HTR-8/SVneo (cell line): ENCODE results near the gene PYDC1.
"Not testable (repeated sequence)": the region's sequence is repeated elsewhere in the genome, so short reads cannot be mapped to it uniquely, and the experiment has no call there.

Source experiments
- DNase-seq: peaks from one replicate; pipeline ENCODE4 v3.0.0; 2011; ENCODE audit warnings: low spot score, mixed read lengths; ENCODE audit not compliant: insufficient read length
- FAIRE-seq: peaks from 2 replicates; lab custom pipeline; 2011; peaks lifted over from hg19 to GRCh38; lab: Jason Lieb, UNC

Gene PYDC1

DNA sequence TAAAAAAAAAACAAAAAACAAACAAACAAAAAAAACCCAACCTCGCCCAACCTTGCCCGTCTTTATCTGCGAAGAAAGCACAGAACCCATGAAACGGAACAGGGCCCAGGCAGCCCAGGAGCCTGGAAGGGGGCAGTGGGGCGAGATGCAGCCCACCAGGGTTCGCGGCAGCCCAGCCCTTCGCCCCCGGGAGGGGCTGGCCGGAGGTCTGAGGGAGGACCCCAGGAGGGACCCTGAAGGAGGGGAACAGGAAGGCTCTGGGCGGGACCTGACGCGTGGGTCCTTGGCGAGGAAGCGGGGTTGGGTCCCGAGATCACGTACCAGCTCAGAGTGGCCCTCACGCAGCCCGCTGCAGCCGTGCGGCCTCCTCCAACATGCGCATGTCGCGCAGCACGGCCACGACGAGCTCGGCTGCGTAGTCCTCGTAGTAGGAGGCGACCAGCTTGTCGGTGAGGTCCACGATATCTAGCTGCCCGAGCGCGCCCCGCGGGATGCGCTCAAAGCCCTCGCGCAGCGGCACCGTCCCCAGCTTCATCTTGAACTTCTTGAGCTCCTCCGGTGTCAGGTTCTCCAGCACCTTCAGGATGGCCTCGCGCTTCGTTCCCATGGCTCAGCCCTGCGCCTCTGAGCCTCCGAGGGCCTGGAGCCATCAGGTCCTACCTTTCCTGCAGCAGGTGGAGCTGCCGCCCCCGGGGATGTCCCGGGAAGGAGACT, at the start of gene PYDC1:
TSS of gene PYDC1 (minus strand) at position 714 of the 714 bp plus-strand sequence. CDS start at position 607, 107 bp downstream.
- DNase-seq (no peak), FAIRE-seq (no peak)

DNA sequence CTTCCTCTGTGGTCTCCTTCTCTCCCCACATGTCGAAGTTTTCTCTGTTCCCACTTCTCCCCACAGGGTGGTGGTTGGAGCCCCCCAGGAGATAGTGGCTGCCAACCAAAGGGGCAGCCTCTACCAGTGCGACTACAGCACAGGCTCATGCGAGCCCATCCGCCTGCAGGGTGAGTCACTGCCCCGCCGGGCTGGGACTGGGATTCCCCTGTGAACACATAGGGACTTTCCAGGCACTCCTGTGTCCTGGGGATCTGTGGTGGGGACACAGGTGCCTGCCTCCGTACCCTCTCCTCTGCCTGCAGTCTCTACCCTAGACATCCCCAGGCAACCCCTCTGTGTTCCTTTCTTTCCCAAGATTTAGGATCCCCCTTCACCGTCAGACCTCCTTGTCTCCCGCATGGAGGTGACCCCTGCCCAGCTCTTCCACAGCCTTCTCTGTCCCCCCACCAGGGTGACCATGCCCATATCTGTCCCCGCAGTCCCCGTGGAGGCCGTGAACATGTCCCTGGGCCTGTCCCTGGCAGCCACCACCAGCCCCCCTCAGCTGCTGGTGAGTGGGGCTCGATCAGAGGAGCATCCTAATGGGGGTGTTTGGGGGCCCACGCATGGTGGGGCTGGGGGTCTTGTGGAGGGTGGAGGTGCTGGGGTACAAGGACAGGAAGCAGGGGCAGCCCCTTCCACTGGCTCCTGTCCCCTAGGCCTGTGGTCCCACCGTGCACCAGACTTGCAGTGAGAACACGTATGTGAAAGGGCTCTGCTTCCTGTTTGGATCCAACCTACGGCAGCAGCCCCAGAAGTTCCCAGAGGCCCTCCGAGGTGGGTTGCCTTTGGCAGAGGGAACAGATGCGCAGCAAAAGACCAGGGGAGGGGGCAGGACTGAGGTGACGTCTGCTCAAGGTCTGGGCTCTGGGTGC, 48.7 kb upstream of the PYDC1 start:
- DNase-seq, result peak; percentile 84
- peak; percentile 9 for FAIRE-seq

GRCh38 chr16:31262084-31262483, 45.1 kb upstream of the PYDC1 start:
- FAIRE-seq (no peak), DNase-seq (no peak)

DNA sequence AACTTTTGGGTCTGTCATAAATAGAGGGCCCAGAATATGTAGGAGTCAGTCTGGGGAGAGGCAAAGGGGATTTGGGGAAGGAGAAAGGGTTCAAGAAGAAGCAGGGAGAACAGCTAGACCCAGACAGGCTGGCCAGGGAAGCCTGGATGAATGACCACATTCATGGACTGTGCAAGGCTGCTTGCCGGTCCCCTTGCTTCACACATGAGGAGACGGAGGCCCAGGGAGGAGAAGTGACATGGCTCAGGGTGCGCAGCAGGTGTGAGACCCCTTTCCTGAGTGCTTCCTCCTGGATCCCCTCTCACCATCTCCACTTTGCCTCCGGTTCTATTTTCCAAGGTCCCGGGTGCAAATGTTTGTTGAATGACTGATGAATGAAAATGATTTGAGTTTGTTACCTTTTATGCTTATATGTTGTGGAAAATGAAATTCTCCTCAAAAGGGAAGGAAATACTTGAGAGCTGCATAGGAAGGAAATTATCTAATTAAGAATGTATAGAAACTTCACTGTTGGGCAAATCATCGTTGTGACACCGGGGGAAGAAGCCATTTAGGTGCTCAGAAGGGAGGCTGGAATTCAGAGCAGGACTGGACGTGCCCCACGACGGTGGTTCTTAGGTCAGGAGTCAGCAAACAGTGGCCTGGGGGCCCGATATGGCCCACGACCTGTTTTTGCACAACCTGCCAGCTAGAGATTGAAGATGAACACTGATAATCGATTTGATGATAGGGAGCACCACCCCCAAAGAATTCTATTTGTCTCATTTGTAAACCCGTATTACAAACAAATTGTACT, 43.4 kb upstream of the PYDC1 start:
- DNase-seq (no peak), FAIRE-seq (no peak)

DNA sequence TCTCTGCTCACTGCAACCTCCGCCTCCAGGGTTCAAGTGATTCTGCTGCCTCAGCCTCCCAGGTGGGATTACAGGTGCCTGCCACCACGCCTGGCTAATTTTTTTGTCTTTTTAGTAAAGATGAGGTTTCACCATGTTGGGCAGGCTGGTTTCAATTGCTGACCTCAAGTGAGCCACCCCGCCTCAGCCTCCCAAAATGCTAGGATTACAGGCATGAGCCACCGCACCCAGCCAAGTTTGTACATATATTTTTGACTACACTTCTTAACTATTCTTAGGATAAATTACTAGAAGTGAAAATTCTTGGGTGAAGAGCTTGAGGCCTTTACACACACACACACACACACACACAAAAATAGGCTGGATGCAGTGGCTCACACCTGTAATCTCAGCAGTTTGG, 41.4 kb upstream of the PYDC1 start:
- no peak for DNase-seq
- FAIRE-seq, result no peak

- FAIRE-seq, result no peak
- no peak for DNase-seq
Observed at GRCh38 chr16:31256466-31256865, 39.5 kb upstream of the PYDC1 start.

DNA sequence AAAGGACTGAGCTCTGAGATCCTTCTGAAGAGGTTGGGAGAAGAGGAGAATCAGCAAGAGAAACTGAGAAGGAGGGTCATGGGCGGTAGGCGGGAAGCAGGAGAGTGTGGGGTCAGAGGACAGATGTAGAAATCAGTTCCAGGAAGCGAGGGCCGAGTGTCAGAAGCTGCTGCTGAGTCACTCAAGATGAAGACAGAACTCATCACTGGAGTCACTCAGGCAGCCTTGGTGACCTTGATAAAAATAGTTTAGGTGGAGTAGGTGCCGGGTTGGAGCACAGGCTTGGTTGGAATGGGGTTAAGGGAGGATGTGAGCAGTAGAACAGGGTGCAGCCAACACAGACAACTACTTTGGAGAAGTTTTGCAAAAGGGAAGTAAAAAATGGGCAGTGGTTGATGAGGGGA, 36.7 kb upstream of the PYDC1 start:
- DNase-seq, result no peak
- no peak for FAIRE-seq

DNA sequence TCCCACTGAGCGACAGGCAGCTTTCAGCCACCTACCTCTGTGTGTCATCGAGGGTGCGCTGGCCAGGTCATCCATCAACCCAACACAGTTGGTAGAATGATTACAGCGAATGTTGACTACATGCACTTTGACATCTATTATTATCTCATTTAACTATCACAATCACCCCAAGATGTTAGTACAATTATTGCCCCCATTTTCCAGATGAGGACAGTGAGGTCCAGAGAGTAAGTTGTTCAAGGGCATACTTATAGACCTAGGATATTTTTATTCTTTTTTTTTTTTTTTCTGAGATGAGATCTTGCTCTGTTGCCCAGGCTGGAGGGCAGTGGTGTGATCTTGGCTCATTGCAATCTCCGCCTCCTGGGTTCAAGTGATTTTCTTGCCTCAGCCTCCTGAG, 34.5 kb upstream of the PYDC1 start:
- FAIRE-seq (no peak), DNase-seq (no peak)

DNA sequence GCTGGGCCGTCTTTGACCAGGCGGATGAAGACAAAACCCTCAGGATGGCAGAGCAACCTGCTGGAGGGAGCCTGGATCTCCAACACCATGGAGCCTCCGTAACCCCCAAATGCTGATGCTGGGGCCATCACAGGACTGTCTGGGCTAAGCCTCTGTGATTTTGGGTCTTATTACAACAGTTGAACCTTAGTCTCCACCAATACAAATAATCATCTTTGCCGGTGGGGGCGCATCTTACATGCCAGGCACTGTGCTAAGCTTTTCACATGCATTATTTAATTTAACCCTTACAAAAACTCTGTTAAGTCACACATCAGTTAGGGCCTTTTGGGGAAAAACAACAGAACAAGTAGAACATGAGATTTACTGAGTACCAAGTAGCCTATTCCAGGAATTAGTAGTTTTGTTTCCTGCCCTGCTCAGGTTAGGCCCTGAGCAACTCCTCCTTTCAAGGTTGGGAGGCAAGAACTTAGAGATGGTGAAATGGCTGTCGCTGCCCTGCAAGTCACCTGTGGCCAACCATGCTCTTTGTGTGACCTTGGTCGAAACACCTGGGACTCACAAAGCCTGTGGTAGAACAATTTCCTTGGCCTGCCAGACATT, 33.9 kb upstream of the PYDC1 start:
- DNase-seq (no peak), FAIRE-seq (no peak)

DNA sequence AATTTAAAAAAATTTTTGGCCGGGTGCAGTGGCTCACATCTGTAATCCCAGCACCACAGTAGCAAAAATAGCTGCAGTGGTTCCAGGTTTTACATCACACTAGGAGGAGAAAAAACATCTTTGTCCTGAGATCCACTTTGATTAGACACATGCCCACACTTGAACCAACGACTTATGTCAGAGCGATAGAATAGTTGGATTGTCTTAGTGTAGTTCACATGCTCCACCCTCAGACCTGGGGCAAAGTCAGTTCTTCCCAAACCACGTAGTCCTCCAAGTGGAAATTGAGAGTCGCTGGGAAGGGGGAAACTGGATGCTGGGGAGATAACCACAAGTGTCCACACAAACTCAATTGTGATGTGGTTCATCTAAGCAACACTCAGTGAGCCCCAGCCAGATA, 31.4 kb upstream of the PYDC1 start:
- FAIRE-seq, result no peak

DNA sequence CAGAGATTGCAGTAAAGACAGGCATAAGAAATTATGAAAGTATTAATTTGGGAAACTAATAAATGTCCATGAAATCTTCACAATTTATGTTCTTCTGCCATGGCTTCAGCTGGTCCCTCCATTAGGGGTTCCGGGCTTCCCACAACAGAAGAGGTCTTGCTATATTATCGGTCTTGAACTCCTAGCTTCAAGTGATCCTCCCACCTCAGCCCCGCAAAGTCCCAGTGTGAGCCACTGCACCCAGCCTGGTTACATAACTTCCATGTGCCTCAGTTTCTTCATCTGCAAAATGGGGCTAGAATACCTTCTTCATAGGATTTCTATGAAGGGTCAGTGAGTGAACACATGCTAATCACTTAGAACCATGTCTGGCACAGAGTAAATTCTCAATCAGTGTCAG, 29.4 kb upstream of the PYDC1 start:
- FAIRE-seq (no peak), DNase-seq (no peak)

More for the DNA sequence above, 31.4 kb upstream of the PYDC1 start:
- no peak for DNase-seq

- FAIRE-seq, DNase-seq: not testable (repeated sequence)
Observed at GRCh38 chr16:31245598-31245997, 28.7 kb upstream of the PYDC1 start.

DNA sequence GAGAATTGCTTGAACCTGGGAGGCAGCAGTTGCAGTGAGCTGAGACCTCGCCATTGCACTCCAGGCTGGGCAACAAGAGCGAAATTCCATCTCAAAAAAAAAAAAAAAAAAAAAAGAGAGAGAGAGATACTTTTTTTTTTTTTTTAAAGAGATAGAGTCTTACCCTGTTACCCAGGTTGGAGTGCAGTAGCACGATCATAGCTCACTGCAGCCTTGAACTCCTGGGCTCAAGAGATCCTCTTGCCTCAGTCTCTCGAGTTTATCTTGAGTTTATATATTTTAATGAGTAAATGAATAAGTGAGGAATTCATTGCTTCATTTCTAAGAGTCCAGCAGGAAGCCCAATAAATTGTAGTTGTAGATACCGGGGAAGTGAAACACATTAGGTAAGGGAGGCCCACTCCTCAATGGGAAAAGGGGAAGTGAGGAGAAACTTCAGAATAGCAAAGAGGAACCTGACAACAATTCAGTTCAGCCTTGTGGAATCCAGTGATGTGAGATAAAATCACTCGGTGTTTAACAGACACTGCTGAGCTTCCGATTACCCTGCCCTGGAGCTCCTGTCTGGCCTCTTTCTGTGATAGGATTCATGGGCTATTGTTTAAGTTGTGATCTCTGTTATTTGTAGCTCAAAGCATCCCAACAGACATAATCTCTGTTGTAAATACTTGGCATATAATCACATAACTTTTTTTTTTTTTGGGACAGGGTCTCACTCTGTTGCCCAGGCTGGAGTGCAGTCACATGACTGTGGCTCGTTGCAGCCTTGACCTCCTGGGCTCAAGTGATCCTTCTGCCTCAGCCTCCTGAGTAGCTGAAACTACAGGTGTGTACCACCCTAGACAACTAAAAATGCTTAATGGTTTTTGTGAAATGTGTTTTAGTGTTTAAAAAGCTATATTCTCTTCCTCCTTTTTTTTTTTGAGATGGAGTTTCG, 27.1 kb upstream of the PYDC1 start:
- DNase-seq, result no peak

GRCh38 chr16:31242206-31242605, 25.3 kb upstream of the PYDC1 start:
- DNase-seq, result no peak
- FAIRE-seq, result no peak

More for the DNA sequence above, 27.1 kb upstream of the PYDC1 start:
- FAIRE-seq, result no peak

- FAIRE-seq (no peak), DNase-seq (no peak)
Observed at GRCh38 chr16:31238041-31238440, 21.1 kb upstream of the PYDC1 start.

DNA sequence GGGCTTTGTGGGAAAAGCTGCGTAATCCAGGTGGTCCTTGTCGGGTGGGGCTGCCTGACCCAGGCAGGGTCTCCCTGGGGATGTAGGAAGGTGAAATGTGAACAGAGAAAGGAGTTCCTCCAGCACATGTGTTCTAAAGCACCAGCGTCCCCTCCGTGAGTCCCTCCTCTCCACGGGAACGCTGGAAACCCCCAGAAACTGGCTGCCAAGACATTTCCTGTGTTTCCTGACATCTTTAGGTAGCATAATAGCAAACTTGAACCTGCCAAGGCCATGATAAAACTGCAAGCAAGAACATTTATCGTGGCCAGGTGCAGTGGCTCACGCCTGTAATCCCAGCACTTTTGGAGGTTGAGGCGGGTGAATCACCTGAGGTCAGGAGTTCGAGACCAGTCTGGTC, 12.6 kb upstream of the PYDC1 start:
- DNase-seq (no peak), FAIRE-seq (no peak)

- no peak for DNase-seq
Observed at GRCh38 chr16:31228206-31228605, 11.3 kb upstream of the PYDC1 start.

DNA sequence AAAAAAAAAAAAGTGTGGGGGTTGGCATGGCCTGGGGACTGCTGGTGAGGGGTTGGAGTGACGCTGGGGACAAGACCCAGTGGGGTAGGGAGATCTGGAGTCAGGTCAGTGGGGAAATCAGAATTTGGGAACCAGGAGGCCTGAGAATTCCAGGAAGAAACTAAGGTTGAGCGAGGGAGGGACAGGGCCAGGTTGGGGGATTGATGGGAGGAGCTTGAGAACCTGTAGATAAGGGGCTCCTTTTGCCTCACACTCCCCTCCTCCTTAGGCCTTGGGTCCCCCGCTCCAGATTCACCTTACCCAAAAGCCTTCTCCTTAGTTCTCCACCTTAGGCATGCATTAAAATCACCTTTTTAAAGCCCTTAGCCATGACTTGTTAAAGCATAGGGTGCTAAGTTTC, 8.3 kb upstream of the PYDC1 start:
- DNase-seq, result no peak
- no peak for FAIRE-seq

More at GRCh38 chr16:31228206-31228605, 11.3 kb upstream of the PYDC1 start:
- no peak for FAIRE-seq
